Cortex of kidney (tissue), 1 donor: ENCODE measurements around the gene CTTNBP2.

Source experiments
- DNase-seq: peaks from one replicate; lab custom pipeline; 2025; lab: John Stamatoyannopoulos, UW

The CTTNBP2 gene

DNA sequence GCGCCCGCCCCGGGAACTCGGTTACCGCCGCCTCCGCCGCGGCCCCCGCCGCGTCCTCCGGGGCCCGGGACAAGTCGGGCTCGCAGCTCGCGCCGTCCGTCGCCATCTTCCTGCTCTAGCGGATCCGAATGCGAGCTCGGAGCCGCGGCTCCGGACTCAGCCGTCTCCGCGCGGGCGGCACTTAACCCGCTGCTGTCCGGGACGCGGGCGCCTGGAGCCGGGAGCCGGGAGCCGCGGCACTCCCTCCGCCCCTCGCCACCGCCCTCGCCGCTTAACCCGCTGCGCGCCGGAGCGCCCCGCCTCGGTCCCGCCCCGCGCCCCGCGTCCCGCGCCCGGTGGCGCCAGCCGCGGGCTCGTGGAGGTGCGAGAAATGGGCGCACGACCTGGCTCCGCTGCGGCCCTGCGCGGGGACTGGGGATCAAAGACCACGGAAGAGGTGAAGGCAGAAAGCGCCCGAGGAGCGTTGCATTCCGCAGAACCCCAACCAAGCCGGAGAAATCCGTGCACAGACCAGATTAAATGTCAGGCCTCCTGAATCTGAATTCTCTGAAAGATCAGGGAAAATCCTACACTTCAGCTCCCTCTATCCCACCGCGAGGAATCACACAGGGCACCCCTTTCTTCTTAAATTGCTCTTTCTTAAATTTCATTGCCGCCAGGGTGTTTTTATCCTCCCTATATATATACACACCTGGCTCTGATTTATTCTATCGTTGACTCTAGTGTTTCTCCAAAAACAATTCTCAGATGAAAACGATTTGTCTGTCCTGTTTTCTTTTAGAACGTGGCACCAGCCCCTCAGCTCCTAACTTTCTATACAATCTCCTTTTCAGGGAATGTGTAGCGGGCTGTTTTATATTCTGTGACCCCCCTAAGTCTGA is at the start of gene CTTNBP2:
Gene CTTNBP2, minus strand, starts transcription at position 132 of the 881 bp plus-strand sequence. Its CDS starts 26 bp downstream, at position 106.
- no peak for DNase-seq

- DNase-seq: no peak
Observed at GRCh38 chr7:117916309-117916708, 43.1 kb upstream of the CTTNBP2 start.

DNA sequence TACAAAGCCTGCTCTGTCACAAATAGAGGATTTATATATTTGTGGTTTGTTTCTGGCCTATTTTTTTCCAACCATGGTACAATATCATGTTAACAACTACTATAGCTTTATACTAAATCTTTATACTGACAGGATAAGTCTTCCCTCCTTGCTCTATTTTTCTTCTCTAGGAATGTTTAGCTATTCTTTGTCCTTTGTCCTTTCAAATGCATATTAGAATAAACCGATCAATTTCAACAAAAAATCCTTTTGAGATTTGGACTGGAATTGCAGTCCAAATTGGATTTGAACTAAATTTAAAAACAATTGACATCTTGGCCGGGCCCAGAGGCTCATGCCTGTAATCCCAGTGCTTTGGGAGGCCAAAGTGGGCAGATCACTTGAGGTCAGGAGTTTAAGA is 39.2 kb upstream of the CTTNBP2 start:
- DNase-seq: no peak

DNA sequence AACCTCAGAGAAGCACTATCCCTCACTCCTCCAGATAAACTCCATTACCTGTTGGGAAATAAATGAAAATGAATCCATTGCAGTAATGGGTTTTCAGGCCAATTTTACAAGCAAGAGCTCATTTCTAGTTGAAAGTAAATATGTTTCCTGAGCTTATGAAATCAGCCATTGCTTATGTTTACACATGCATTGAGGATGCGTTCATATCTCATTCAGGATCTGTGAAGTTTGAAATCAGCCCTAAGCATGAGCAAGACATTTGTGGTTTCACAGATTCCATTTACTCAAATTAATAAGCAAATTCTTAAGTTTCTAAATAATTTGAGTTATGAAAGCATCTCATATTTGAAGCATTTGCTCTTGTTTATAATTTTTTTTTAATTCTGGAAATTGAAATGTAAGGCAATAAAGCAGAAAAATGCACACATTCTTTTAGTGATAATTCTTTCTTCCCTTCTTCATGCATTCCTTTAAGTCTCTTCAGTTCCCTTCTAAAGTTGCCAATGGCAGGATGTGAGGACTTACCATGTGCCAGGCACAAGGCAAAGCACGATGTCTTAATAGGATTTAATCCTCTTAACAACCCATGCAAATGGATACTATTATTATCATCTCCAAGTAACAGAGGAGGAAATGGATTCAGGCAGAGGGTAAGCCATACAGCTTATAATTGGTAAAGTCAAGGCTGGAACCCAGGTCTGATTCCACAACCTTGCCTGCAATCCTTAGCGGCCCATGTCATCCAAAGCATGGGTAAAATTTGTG is 35.0 kb upstream of the CTTNBP2 start:
- no peak for DNase-seq

DNA sequence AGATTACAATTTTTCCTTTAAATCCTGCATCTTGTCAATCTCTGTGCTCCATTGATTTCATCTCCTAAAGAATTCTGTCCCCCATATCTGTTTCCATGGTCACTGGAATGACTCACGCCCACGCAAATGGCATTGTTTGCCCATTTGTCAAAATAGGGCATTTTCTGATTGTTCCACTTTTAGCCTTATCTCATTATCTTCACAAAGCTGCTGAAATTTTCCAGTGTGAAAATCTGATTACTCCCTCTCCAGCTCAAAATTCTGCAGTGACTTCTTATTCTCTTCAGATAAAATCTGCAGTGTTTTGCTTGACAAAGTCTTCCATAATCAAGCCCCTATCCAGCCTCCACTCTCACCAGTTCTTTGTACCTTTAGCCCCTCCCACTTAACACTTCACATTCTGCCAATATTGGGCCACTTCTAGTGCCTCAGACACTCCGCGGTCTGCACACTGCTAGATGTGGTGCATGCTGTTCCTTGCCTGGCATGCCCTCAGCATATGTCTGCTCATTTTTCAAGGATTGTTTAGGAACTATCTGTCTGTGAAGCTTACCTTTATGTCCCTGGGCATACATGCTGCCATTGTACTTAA is 33.9 kb upstream of the CTTNBP2 start:
- DNase-seq: no peak

DNA sequence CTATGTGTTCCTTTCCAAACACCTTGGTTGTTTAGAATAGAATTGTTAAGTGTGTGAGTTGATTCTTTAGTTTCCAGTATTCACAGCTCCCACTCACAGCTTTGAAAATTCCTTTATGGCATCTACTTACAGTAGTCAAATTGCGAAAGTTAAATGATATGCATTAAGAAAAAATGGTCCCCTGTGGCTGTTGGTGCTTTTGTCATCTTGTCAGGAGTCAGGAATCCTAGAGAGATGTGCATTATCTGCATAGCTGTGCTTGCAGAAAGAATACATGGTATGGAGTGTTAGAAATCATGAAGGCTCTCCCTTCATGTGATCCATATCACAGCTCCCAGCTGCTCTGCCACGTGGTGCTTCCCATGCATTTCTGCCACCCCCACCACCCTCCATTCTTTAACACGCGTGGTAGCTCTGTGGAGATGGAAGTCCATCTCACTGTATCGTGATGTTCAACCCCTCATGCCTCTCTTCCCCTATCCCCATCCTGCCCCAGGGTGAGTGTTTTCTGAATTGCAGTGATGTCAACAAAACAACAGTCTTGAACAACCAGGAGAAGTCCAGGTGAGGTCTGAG is 29.2 kb upstream of the CTTNBP2 start:
- no peak for DNase-seq

DNA sequence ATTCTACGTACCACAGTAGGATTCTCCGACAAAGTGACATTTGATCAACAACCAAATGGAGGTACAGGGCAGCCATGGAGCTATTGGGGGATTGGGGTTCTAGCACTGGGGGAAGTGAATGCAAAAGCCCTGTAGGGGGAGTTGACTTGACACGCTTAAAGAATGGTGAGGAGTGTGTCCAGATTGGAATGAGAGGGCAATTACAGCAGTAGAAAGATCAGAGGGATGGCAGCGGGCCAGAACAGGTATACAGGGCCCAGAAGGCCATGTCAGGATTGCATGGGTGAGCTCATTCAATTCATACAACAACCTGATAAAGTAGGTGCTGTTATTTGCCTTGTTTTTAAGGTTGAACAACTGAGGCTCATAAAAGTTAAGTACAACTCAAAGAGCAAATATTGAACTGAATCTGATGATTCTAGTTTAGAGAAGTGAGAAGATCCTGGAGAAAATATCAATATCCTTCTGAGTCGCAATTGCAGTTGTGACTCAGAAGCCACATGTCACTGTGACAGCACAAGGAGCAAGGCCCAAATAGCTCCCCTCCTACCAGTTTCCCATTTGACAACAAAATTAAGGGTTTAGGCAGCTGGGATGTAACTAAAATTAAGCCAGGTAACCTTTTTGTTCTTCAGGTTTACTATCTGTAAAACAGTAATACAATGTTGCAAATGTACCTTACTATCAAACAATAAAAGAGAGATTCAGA is 28.0 kb upstream of the CTTNBP2 start:
- DNase-seq: no peak

GRCh38 chr7:117896339-117896738 is 23.1 kb upstream of the CTTNBP2 start:
- DNase-seq: no peak

- no peak for DNase-seq
Observed at GRCh38 chr7:117895276-117895675, 22.0 kb upstream of the CTTNBP2 start.

GRCh38 chr7:117894037-117894436 is 20.8 kb upstream of the CTTNBP2 start:
- DNase-seq: no peak

DNA sequence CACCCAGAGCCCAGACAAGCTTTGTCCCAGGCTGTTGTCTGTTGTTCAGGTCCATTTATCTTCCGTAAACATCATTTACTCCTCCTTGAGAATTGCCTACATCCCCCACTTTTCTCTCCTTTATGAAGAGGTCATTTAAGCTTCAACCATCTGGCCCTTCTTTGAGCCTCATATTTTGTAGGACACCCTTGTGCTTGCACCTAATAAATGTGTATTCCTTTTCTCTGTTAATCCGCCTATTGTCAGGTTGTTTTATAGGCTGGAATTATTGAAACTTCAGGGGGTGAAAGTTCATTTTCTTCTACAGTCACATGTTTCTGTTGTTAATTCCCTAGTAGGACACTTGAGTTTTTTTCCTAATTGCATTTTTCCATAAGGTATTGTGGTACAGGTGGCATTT is 19.6 kb upstream of the CTTNBP2 start:
- DNase-seq: no peak

DNA sequence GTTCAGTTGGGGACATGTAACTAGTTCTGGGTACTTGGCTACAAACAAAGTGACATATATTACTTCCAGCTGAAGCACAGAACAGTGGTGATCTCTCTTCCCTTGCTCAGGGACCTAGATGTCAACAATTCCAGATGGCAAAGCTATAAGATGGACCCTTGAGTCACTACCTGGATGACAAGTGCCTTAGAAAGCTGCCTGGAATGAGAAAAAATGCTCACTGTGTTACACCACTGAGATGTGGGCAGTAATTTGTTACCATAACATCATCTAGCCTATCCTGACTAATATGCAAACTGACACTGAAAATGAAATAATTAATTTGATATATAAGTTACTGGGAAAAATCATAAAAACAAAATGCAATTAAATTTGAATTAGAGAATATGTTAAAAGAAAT is 16.4 kb upstream of the CTTNBP2 start:
- DNase-seq: no peak

GRCh38 chr7:117888627-117889026 is 15.4 kb upstream of the CTTNBP2 start:
- no peak for DNase-seq

DNA sequence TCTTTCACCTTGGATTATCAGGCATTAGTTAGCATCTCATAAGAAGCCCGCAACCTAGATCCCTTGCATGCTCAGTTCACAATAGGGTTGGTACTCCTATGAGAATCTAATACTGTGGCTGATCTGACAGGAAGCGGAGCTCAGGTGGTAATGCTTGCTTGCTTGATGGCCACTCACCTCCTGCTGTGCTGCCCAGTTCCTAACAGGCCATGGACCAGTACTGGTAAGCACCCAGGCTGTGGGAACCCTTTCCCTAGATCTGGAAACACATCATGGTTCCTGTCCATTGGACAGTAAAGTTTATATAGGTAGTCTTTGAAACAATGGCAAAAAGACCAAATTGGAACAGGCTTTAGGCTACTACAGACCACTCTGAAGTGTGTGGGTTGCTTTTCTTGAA is 9.4 kb upstream of the CTTNBP2 start:
- DNase-seq: no peak

- no peak for DNase-seq
Observed at GRCh38 chr7:117876761-117877160, 3.5 kb upstream of the CTTNBP2 start.

GRCh38 chr7:117875566-117875965 is 2.3 kb upstream of the CTTNBP2 start:
- DNase-seq: no peak

DNA sequence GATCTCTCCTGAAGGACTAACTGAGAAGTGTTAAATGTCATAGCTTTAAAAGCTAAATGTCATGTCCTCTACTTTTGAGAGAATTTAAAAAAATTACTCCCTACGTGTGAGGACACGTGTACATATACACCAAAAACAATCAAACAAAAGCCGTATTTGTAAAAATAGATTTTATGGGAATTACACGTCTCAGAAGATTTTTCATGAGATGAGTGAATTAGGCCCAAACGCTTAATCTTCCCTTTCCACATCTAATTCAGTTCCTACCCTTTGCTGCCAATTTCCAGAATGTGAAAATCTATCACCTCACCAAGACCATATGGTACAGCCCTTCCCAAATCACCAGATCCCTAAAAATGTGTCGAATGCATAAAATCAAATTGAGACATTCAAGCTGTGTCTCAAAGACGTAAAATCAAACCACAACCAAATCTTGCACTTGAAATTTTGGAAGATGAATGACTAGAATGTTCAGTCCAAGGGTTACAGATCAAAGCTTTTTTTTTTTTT is 1.0 kb upstream of the CTTNBP2 start:
- no peak for DNase-seq

DNA sequence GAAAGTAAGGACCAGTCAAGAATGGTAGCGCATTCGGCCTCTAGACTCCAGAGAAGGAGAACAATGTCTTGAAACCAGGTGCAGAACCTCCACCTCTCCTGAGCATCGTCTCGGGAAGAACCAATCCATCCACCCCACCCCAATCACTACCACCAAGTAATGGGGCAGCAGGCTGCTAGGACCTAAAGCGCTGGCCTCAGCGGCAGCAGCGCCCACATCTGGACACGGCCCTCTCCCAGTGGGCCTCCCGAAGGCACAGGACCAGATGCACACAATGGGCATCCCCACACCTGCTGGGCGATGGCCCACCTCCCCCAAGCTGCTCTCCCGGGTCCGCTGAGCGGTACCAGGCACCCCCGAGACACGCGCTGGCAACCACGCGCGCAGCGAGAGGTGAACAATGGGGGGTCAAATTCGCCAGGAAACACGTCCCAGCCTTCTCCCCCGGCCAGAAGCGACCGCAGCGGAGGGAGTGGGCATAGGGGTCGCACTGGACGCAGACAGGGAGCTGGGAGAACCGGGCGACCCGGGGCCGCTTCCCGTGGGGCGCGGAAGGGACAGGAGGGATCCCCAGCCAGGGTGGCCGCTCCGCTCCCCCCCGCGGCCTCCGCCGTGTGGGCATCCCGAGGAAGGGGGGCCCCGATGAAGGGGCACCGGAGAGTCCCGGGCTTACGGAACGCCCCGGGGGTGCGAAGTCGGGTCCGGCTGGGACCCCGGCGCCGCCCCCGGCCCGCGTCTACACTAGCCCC is 506 bp downstream of the CTTNBP2 start:
- DNase-seq: no peak

DNA sequence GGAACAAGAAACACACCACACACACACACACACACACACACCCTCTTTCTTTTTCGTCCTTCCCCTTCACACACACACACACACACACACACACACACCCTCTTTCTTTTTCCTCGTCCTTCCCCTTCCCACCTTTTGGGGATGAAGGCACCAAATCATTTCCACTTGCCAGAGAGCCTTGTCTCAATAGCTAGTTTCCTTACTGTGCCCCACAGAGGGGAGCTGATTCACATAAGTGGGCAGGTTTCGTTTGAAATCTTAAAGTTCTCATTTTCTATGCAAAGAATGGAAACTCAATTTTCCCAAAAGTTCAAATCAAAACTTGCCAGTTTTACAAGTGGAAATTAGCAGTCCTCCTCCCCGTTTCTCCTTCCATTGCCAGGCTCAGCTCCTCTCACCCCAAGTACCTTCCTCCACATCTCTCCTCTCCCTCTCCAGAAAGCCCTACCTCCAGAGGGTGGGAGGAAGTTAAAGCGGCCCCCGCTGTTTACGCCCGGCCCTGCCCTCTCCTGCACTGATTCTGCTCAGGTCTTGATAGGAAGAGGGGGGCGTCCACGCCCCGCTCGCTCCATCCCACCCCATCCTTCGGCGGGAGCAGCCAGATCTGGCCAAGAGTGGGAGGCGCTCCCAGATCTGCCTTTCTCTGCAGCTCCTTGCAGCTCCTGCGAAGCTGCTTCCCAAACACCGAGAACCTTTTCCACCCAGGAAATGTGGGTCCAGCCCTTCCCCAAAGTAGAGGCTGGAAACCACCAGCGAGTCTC is 1.3 kb downstream of the CTTNBP2 start:
- no peak for DNase-seq

DNA sequence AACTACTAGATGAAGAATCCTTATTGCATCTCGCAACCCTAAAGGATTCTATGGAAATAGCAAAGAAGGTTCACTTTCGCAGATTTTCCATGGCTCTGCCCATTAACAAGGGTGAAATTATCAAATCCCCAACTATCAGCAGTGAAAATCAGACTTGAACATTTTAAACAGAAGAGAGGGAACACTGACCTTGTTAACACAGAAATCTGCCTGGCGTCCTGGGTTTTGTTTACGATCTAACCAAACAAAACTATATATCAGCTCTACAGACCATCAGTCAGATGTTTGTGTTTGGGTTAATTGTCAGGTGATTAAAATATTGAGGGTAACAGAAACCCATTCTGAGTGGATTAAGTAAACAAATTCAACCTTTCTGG is 1.9 kb downstream of the CTTNBP2 start:
- no peak for DNase-seq
